Spleen (tissue), 11 donors: ENCODE measurements around the gene RAPH1. TPM values are rescaled to one million over a fixed set of nuclear protein-coding genes. Genes with fewer than 3 reads are reported as not detected.

ENCODE experiments used
- DNase-seq: peaks from one replicate; pipeline ENCODE4 v3.0.0-alpha.2; 2020
- H3K27ac ChIP-seq, 8 donors: fragments of 200-600 bp; sonication (generic) in 7 of 8; 1 replicate in 4 of 8; 2 replicates in 4 of 8; pipeline versions ENCODE4 v1.5.0 to v1.8.0; 2016 to 2021; ENCODE audit warnings: inconsistent platforms in 4 of 8, mild to moderate bottlenecking in 4 of 8, moderate library complexity in 1 of 8
- H3K27me3 ChIP-seq, 7 donors: fragments of 200-600 bp; sonication (generic) in 6 of 7; replicated peaks in 1 of 7; 1 replicate in 4 of 7; 2 replicates in 3 of 7; pipeline versions ENCODE4 v1.5.0 to v1.8.0; 2016 to 2021; ENCODE audit warnings: inconsistent platforms in 3 of 7, mild to moderate bottlenecking in 1 of 7
- H3K36me3 ChIP-seq, 6 donors: fragments of 200-600 bp; sonication (generic) in 5 of 6; 1 replicate in 4 of 6; 2 replicates in 2 of 6; pipeline versions ENCODE4 v1.5.0 to v1.8.0; 2016 to 2021; ENCODE audit warnings: inconsistent platforms in 2 of 6
- H3K4me1 ChIP-seq, 6 donors: fragments of 200-600 bp; sonication (generic) in 5 of 6; 1 replicate in 3 of 6; 2 replicates in 3 of 6; pipeline versions ENCODE4 v1.5.0 to v1.8.0; 2016 to 2021; ENCODE audit warnings: inconsistent platforms in 3 of 6
- H3K4me3 ChIP-seq, 8 donors: fragments of 200-600 bp; sonication (generic) in 7 of 8; 1 replicate in 4 of 8; 2 replicates in 4 of 8; pipeline versions ENCODE4 v1.5.0 to v1.8.0; 2016 to 2021; ENCODE audit warnings: inconsistent platforms in 4 of 8, mild to moderate bottlenecking in 4 of 8, moderate library complexity in 2 of 8
- H3K9me3 ChIP-seq, 8 donors: fragments of 200-600 bp; sonication (generic) in 7 of 8; 1 replicate in 4 of 8; 2 replicates in 4 of 8; pipeline versions ENCODE4 v1.5.0 to v1.8.0; 2016 to 2021; ENCODE audit warnings: inconsistent platforms in 4 of 8
- POLR2A ChIP-seq, 3 donors: fragments of 450-650 bp; IDR thresholded peaks; one replicate each; pipeline ENCODE4 v1.5.1; 2017; ENCODE audit warnings: antibody characterized with exemption in 3 of 3, mild to moderate bottlenecking in 1 of 3
- POLR2AphosphoS5 ChIP-seq, 3 donors: sonication (generic); formaldehyde crosslinking; IDR thresholded peaks; one replicate each; pipeline ENCODE4 v1.5.1; 2017; ENCODE audit warnings: antibody characterized with exemption in 3 of 3
- WGBS, 5 donors: extraction: QIAGEN DNeasy Blood & Tissue Kit in 3 of 5; methylation state at CpG; one replicate each; pipeline versions ENCODE4 v1.1.5 to v1.1.7; 2013 to 2018; 5-methylcytosine and 5-hydroxymethylcytosine counted together
- intact Hi-C: fragments of 100-400 bp; cut with DNase I; formaldehyde crosslinking; loops from one replicate; pipeline ENCODE4 v1.15.0; 2023; ENCODE audit warnings: low total_unique reads
- polyA plus RNA-seq, 3 donors: library from polyadenylated mRNA; stranded (reverse); fragments of 200-250 nt; gene quantifications; one replicate each; pipeline ENCODE4 v1.2.1, GENCODE V29; 2013
- total RNA-seq, 7 donors: library from RNA; depleted of rRNA in 3 of 7; stranded (reverse); fragments of >200 nt in 3 of 7; fragmentation: NEBNext Ultra II Directional in 4 of 7; extraction: Animal tissue kit (Norgen Biotek cat#: 25700) in 4 of 7; gene quantifications; one replicate each; pipeline versions ENCODE4 v1.1.0 to v1.2.1, GENCODE V29; 2016 to 2021
- TF ChIP-seq, protein P1 (sequence below), 11 experiments: fragments of 200-600 bp in 7 of 11; fragments of 450-650 bp in 4 of 11; sonication (generic) in 4 of 11; IDR thresholded peaks in 8 of 11; conservative IDR thresholded peaks in 3 of 11; 1 replicate in 7 of 11; 2 replicates in 4 of 11; pipeline versions ENCODE4 v1.4.0 to v1.8.0; 2016 to 2021; ENCODE audit warnings: antibody characterized with exemption in 11 of 11, inconsistent platforms in 4 of 11, mild to moderate bottlenecking in 1 of 11
- donor health status: healthy with polysubstance abuse.
- donor health status: DM: no; HTN: no; CAD: no; lungs with moderate emphysema.
- donor health status: DM: no; HTN: no; CAD: no.
- donor health status: Bipolar disorder and iron deficiency.
- donor health status: healthy.
- donor health status: DM: no; HTN: no; CAD: no.
- donor health status: DM: yes; HTN: yes; CAD: no.

Gene RAPH1
- total and polyA plus RNA-seq, 10 donors, result 2.6 to 138 (median 70.9) TPM

DNA sequence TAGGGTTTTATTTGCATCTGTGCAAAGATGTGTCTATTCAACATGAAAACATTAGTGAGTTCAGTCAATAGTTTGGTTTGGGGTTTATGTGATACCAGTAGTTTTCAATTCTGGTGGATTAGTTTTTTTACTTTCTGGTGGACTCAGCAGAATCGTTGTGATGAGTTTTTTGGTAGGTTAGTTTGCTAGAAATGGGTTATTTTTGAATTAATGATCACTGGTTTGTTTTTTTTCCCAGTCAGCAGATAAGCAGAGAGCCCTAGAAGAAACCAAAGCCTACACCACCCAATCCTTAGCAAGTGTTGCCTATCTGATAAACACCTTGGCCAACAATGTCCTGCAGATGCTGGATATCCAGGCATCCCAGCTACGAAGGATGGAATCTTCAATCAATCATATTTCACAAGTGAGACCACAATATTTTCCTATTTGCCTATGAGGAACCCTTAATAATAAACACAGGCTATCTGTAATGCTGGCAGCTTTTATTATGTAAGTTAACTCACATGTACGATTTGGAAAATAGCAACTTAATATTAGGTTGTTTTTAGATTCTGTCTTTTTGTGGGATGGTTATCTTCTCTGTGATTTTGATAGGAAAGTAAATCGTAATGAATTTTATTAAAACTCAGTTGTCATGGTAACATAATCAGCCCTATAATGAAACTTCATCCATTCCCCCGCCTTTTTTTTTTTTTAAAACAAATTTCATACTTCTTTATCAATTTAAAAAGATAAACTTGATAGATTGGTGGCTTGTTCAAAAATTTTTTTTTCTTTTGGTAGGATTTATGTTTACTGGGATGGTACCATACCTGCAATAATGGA lies 168.2 kb downstream of the RAPH1 start:
- no peak for DNase-seq
- H3K36me3 ChIP-seq, result peaks cover 0 to 14% (median 2%) of the 10 kb centered on the region in 6 donors
- WGBS, 5 donors, result 90 to 96% (median 93%) methylated on average over 5 of the region's 5 CpGs
- peaks cover 0 to 2% (median 0%) of the 10 kb centered on the region in 6 donors for H3K4me1 ChIP-seq
- no peaks in the 10 kb centered on the region for H3K27me3 ChIP-seq
- intact Hi-C loops, result no loop called here
- no peaks in the 10 kb centered on the region for H3K9me3 ChIP-seq
- H3K4me3 ChIP-seq, result no peak overlapping the region
- H3K27ac ChIP-seq, result no peak overlapping the region
- TF ChIP-seq, protein P1, sequence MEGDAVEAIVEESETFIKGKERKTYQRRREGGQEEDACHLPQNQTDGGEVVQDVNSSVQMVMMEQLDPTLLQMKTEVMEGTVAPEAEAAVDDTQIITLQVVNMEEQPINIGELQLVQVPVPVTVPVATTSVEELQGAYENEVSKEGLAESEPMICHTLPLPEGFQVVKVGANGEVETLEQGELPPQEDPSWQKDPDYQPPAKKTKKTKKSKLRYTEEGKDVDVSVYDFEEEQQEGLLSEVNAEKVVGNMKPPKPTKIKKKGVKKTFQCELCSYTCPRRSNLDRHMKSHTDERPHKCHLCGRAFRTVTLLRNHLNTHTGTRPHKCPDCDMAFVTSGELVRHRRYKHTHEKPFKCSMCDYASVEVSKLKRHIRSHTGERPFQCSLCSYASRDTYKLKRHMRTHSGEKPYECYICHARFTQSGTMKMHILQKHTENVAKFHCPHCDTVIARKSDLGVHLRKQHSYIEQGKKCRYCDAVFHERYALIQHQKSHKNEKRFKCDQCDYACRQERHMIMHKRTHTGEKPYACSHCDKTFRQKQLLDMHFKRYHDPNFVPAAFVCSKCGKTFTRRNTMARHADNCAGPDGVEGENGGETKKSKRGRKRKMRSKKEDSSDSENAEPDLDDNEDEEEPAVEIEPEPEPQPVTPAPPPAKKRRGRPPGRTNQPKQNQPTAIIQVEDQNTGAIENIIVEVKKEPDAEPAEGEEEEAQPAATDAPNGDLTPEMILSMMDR (IDR thresholded peaks at IDR 0.05 in 8 of 11, conservative IDR thresholded peaks at IDR 0.05 in 3 of 11), result no peak
- no peak for TF ChIP-seq POLR2A (IDR thresholded peaks at IDR 0.05)

DNA sequence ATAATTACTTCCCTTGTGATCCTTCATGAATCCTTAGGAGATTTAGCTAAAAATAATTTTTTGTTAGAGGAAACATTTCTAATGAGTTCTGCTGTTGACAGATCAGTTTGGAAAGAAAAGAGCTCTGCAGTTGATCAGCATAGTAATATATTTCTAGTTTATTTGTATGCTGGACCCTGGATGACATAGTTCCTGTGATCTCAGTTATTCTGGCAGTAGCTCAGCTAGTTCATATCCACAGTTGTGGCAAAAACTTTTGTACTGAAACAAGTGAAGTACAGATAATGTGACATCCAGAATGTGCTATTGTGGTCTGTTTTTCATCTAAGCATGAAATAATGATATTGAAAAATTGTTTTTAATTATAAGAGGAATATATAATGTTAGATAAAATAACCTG lies 173.2 kb downstream of the RAPH1 start:
- H3K27ac ChIP-seq, result no peak overlapping the region
- intact Hi-C loops, result no loop called here
- no peak for DNase-seq
- no peak overlapping the region for H3K4me3 ChIP-seq
- peaks cover 0 to 8% (median 0%) of the 10 kb centered on the region in 6 donors for H3K4me1 ChIP-seq
- TF ChIP-seq POLR2A (IDR thresholded peaks at IDR 0.05), result no peak
- no peak for TF ChIP-seq POLR2AphosphoS5 (IDR thresholded peaks at IDR 0.05)
- TF ChIP-seq, protein P1 (IDR thresholded peaks at IDR 0.05 in 8 of 11, conservative IDR thresholded peaks at IDR 0.05 in 3 of 11), result no peak
- H3K9me3 ChIP-seq, result peaks cover 0 to 5% (median 0%) of the 10 kb centered on the region in 8 donors
- no peaks in the 10 kb centered on the region for H3K27me3 ChIP-seq
- peaks cover 0 to 3% (median under 1%) of the 10 kb centered on the region in 6 donors for H3K36me3 ChIP-seq

DNA sequence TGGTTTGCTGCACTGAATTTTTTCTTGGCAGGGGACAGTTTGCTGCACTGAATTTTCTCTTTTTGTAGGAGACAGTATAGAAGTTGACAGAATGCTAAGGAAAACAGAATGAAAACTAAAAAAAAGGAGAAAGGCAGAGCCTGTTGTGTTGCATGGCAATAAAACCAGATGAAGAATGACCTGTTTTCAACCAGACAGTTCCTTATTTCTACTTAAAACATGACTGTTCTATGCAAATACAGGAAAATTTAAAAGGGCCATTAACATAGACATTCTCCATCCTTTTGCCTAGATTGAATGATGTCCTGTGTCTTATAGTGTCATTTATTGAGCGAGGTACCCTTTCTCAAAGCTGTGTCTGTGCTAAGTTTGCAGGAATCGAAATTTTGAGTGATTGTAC lies 173.6 kb downstream of the RAPH1 start:
- DNase-seq, result no peak
- 44 to 59% (median 54%) methylated on average over 2 of the region's 2 CpGs for WGBS, 5 donors
- TF ChIP-seq, protein P1 (IDR thresholded peaks at IDR 0.05 in 8 of 11, conservative IDR thresholded peaks at IDR 0.05 in 3 of 11), result no peak
- TF ChIP-seq POLR2A (IDR thresholded peaks at IDR 0.05) (no peak), POLR2AphosphoS5 (IDR thresholded peaks at IDR 0.05) (no peak)
- Histone ChIP-seq H3K27ac (no peak overlapping the region), H3K36me3 (peaks cover 0 to under 1% (median 0%) of the 10 kb centered on the region in 6 donors), H3K27me3 (no peaks in the 10 kb centered on the region), H3K4me1 (peaks cover 0 to 8% (median 0%) of the 10 kb centered on the region in 6 donors), H3K9me3 (peaks cover 0 to 5% (median 0%) of the 10 kb centered on the region in 8 donors), H3K4me3 (no peak overlapping the region)
- intact Hi-C loops, result no loop called here

DNA sequence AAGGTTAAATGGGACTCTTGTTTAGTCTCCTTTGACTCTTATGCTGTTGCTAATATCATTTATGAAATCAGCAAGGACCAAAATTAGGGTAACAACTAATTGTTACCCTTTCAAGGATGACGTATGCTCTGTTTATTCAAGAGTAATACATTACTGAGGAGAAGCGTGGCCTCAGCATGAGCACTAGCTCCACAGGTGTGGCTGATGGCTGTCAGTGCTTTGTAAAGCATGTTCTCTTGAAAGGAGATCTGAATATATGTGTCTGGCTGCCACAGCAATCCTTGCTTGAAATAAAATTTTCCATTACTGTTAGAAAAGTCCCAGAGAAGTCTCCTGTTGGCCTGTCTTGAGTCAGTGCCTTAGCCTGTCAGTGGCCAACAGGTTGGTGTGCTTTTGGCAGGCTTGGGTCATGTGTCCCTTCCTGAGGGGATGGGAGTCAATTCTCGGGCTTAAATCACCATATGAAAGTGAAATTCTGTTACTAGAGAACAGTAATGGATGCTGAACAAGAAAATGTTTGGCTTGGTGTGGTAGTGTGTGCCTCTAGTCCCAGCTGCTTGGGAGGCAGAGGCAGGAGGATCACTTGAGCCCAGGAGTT lies 174.2 kb downstream of the RAPH1 start:
- WGBS, 5 donors, result 84 to 95% (median 88%) methylated on average over 3 of the region's 3 CpGs
- no peak overlapping the region for H3K27ac ChIP-seq
- TF ChIP-seq POLR2A (IDR thresholded peaks at IDR 0.05), result no peak
- TF ChIP-seq POLR2AphosphoS5 (IDR thresholded peaks at IDR 0.05), result no peak
- TF ChIP-seq, protein P1 (IDR thresholded peaks at IDR 0.05 in 8 of 11, conservative IDR thresholded peaks at IDR 0.05 in 3 of 11), result no peak

More for the DNA sequence above, 174.2 kb downstream of the RAPH1 start:
- DNase-seq, result no peak
- H3K36me3 ChIP-seq, result peaks cover 0 to 6% (median 0%) of the 10 kb centered on the region in 6 donors
- peaks cover 0 to 5% (median 0%) of the 10 kb centered on the region in 8 donors for H3K9me3 ChIP-seq
- H3K4me3 ChIP-seq, result no peak overlapping the region
- H3K4me1 ChIP-seq, result peaks cover 0 to 8% (median 0%) of the 10 kb centered on the region in 6 donors
- H3K27me3 ChIP-seq, result no peaks in the 10 kb centered on the region
- intact Hi-C loops, result no loop called here
